Bronchial epithelial cell (primary cell): ENCODE results near the gene VSNL1. TPM values are rescaled to one million over a fixed set of nuclear protein-coding genes. Genes with fewer than 3 reads are reported as not detected.
A peak's percentile ranks its signal among the peaks of the same experiment; 100 is the strongest.

Source experiments
- DNase-seq: peaks from one replicate; pipeline ENCODE4 v3.0.0-alpha.2; 2010; ENCODE audit warnings: low read depth
- FAIRE-seq: peaks from 2 replicates; lab custom pipeline; 2011; peaks lifted over from hg19 to GRCh38; lab: Jason Lieb, UNC
- H3K27me3 ChIP-seq: 2 replicates; pipeline ENCODE4 v1.5.1; 2011; ENCODE audit warnings: low read length; ENCODE audit not compliant: control insufficient read depth, insufficient read depth
- H3K36me3 ChIP-seq: 2 replicates; pipeline ENCODE4 v1.5.1; 2011; ENCODE audit warnings: low read length; ENCODE audit not compliant: control insufficient read depth, insufficient read depth
- H3K4me3 ChIP-seq: 2 replicates; pipeline ENCODE4 v1.5.1; 2011; ENCODE audit warnings: mild to moderate bottlenecking, low read depth, low read length, control low read depth
- CTCF ChIP-seq: IDR thresholded peaks from 2 replicates; pipeline ENCODE4 v1.5.1; 2011; ENCODE audit warnings: mild to moderate bottlenecking, moderate library complexity, low read length, control low read depth, inconsistent platforms; ENCODE audit not compliant: insufficient read depth, severe bottlenecking
- total RNA-seq: library from RNA; depleted of rRNA; stranded (reverse); fragments of >200 nt; gene quantifications from 2 replicates; pipeline ENCODE4 v1.2.1, GENCODE V29; 2014

VSNL1 gene
- total RNA-seq, 1 donor from 2014 or later = 1.6 TPM

- TF ChIP-seq CTCF = no peak
- FAIRE-seq = no peak
- no peaks in the 10 kb centered on the region for H3K36me3 ChIP-seq
- no peak for DNase-seq
- no peaks in the 10 kb centered on the region for H3K27me3 ChIP-seq
- no peak overlapping the region for H3K4me3 ChIP-seq
These were observed 95.8 kb downstream of the VSNL1 start for GRCh38 chr2:17636257-17636656.

- FAIRE-seq (no peak), DNase-seq (no peak)
- no peaks in the 10 kb centered on the region for H3K27me3 ChIP-seq
- no peaks in the 10 kb centered on the region for H3K36me3 ChIP-seq
- no peak overlapping the region for H3K4me3 ChIP-seq
- TF ChIP-seq CTCF = no peak
These were observed 96.8 kb downstream of the VSNL1 start for GRCh38 chr2:17637131-17637906.

- FAIRE-seq (no peak), DNase-seq (no peak)
- H3K27me3 ChIP-seq = no peaks in the 10 kb centered on the region
- no peak for TF ChIP-seq CTCF
- H3K36me3 ChIP-seq = no peaks in the 10 kb centered on the region
- H3K4me3 ChIP-seq = no peak overlapping the region
These were observed 97.8 kb downstream of the VSNL1 start for GRCh38 chr2:17638196-17638743.

GRCh38 chr2:17640406-17640805 is 99.9 kb downstream of the VSNL1 start:
- DNase-seq (no peak), FAIRE-seq (no peak)
- no peak for TF ChIP-seq CTCF
- Histone ChIP-seq H3K27me3 (no peaks in the 10 kb centered on the region), H3K36me3 (no peaks in the 10 kb centered on the region), H3K4me3 (no peak overlapping the region)

GRCh38 chr2:17643031-17643615 is 102.6 kb downstream of the VSNL1 start:
- FAIRE-seq (peak; percentile 79), DNase-seq (peak; percentile 97)
- Histone ChIP-seq H3K4me3 (no peak overlapping the region), H3K27me3 (no peaks in the 10 kb centered on the region), H3K36me3 (no peaks in the 10 kb centered on the region)
- TF ChIP-seq CTCF = no peak
